ENCODE results near the gene SCN1A. TPM values are rescaled to one million over a fixed set of nuclear protein-coding genes. Genes with fewer than 3 reads are reported as not detected.
A peak's percentile ranks its signal among the peaks of the same experiment; 100 is the strongest.

SCN1A gene
- total RNA-seq, 1 donor from 2014 or later = not detected

GRCh38 chr2:166057370-166058164, 70.3 kb downstream of the SCN1A start:
- DNase-seq (ENCODE audit: extremely low spot score, unreplicated experiment) = no peak
- no peak overlapping the region for H3K27ac Mint-ChIP-seq (ENCODE audit: unreplicated experiment)
- no peak overlapping the region for H3K4me3 Mint-ChIP-seq (ENCODE audit: unreplicated experiment)
- H3K36me3 Mint-ChIP-seq (ENCODE audit: unreplicated experiment) = no peaks in the 10 kb centered on the region
- TF ChIP-seq CTCF (IDR thresholded peaks at IDR 0.05) = peak; percentile 68
- H3K4me1 Mint-ChIP-seq (ENCODE audit: unreplicated experiment) = no peaks in the 10 kb centered on the region
- H3K9me3 Mint-ChIP-seq (ENCODE audit: unreplicated experiment) = no peaks in the 10 kb centered on the region
- H3K27me3 Mint-ChIP-seq (ENCODE audit: unreplicated experiment) = no peaks in the 10 kb centered on the region

GRCh38 chr2:166044853-166045483, 82.9 kb downstream of the SCN1A start:
- Mint-ChIP-seq H3K4me3 (ENCODE audit: unreplicated experiment) (no peak overlapping the region), H3K9me3 (ENCODE audit: unreplicated experiment) (no peaks in the 10 kb centered on the region), H3K27ac (ENCODE audit: unreplicated experiment) (no peak overlapping the region), H3K36me3 (ENCODE audit: unreplicated experiment) (no peaks in the 10 kb centered on the region), H3K27me3 (ENCODE audit: unreplicated experiment) (no peaks in the 10 kb centered on the region), H3K4me1 (ENCODE audit: unreplicated experiment) (peaks cover 10% of the 10 kb centered on the region)
- no peak for TF ChIP-seq CTCF (IDR thresholded peaks at IDR 0.05)
- DNase-seq (ENCODE audit: extremely low spot score, unreplicated experiment) = no peak

- Mint-ChIP-seq H3K36me3 (ENCODE audit: unreplicated experiment) (no peaks in the 10 kb centered on the region), H3K27ac (ENCODE audit: unreplicated experiment) (no peak overlapping the region), H3K9me3 (ENCODE audit: unreplicated experiment) (no peaks in the 10 kb centered on the region), H3K4me3 (ENCODE audit: unreplicated experiment) (no peak overlapping the region), H3K4me1 (ENCODE audit: unreplicated experiment) (peaks cover 10% of the 10 kb centered on the region), H3K27me3 (ENCODE audit: unreplicated experiment) (no peaks in the 10 kb centered on the region)
- TF ChIP-seq CTCF (IDR thresholded peaks at IDR 0.05) = no peak
- no peak for DNase-seq (ENCODE audit: extremely low spot score, unreplicated experiment)
Measured at GRCh38 chr2:166042768-166043390, 84.9 kb downstream of the SCN1A start.

- Mint-ChIP-seq H3K4me3 (ENCODE audit: unreplicated experiment) (no peak overlapping the region), H3K36me3 (ENCODE audit: unreplicated experiment) (no peaks in the 10 kb centered on the region), H3K9me3 (ENCODE audit: unreplicated experiment) (no peaks in the 10 kb centered on the region), H3K27me3 (ENCODE audit: unreplicated experiment) (no peaks in the 10 kb centered on the region), H3K4me1 (ENCODE audit: unreplicated experiment) (peaks cover 10% of the 10 kb centered on the region), H3K27ac (ENCODE audit: unreplicated experiment) (no peak overlapping the region)
- DNase-seq (ENCODE audit: extremely low spot score, unreplicated experiment) = no peak
- no peak for TF ChIP-seq CTCF (IDR thresholded peaks at IDR 0.05)
Measured at GRCh38 chr2:166042356-166042755, 85.5 kb downstream of the SCN1A start.

GRCh38 chr2:166041613-166042012, 86.2 kb downstream of the SCN1A start:
- Mint-ChIP-seq H3K36me3 (ENCODE audit: unreplicated experiment) (no peaks in the 10 kb centered on the region), H3K27me3 (ENCODE audit: unreplicated experiment) (no peaks in the 10 kb centered on the region), H3K27ac (ENCODE audit: unreplicated experiment) (no peak overlapping the region), H3K9me3 (ENCODE audit: unreplicated experiment) (no peaks in the 10 kb centered on the region), H3K4me1 (ENCODE audit: unreplicated experiment) (peaks cover 10% of the 10 kb centered on the region), H3K4me3 (ENCODE audit: unreplicated experiment) (no peak overlapping the region)
- DNase-seq (ENCODE audit: extremely low spot score, unreplicated experiment) = no peak
- TF ChIP-seq CTCF (IDR thresholded peaks at IDR 0.05) = no peak
